Prostate gland (tissue), 2 donors: Measurements from ENCODE around the gene PSMD6.

Experiments
- POLR2AphosphoS5 ChIP-seq: sonication (generic); formaldehyde crosslinking; IDR thresholded peaks from one replicate; pipeline ENCODE4 v1.6.1; 2017; ENCODE audit warnings: antibody characterized with exemption
- TF ChIP-seq, protein P1 (sequence below), 4 experiments: fragments of 200-600 bp in 2 of 4; fragments of 450-650 bp in 2 of 4; sonication (generic) in 2 of 4; IDR thresholded peaks; 1 replicate in 3 of 4; 2 replicates in 1 of 4; pipeline ENCODE4 v1.5.1; 2016 to 2019; ENCODE audit warnings: antibody characterized with exemption in 4 of 4, mild to moderate bottlenecking in 2 of 4, moderate library complexity in 2 of 4

DNA sequence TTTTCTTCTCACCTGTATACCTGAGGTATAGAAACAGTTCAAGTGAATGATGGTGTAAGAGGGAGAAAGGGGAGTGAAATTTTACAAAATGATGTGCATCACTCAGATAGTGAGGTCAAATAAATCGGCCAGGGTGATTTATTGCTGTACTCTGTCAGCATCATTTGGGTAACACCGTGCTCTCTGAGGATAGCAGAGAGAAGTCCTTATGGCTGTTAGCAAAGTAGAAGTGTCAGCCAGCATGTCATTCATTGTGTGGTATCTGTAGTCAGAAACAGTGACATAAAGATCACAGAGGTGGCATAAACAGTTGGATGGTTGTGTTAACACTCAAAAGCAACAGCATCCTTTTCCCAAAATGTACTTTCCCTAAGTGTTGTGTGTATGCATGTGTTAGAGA lies 53.4 kb downstream of the PSMD6 start:
- TF ChIP-seq, protein P1, sequence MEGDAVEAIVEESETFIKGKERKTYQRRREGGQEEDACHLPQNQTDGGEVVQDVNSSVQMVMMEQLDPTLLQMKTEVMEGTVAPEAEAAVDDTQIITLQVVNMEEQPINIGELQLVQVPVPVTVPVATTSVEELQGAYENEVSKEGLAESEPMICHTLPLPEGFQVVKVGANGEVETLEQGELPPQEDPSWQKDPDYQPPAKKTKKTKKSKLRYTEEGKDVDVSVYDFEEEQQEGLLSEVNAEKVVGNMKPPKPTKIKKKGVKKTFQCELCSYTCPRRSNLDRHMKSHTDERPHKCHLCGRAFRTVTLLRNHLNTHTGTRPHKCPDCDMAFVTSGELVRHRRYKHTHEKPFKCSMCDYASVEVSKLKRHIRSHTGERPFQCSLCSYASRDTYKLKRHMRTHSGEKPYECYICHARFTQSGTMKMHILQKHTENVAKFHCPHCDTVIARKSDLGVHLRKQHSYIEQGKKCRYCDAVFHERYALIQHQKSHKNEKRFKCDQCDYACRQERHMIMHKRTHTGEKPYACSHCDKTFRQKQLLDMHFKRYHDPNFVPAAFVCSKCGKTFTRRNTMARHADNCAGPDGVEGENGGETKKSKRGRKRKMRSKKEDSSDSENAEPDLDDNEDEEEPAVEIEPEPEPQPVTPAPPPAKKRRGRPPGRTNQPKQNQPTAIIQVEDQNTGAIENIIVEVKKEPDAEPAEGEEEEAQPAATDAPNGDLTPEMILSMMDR (IDR thresholded peaks at IDR 0.05), result no peak
- no peak for TF ChIP-seq POLR2AphosphoS5
